ENCODE measurements around the gene PRKAR1B. TPM values are rescaled to one million over a fixed set of nuclear protein-coding genes. Genes with fewer than 3 reads are reported as not detected.

The PRKAR1B gene
- total RNA-seq, 4 donors from 2014 or later = 3.8 to 11.6 (median 6.3) TPM

DNA sequence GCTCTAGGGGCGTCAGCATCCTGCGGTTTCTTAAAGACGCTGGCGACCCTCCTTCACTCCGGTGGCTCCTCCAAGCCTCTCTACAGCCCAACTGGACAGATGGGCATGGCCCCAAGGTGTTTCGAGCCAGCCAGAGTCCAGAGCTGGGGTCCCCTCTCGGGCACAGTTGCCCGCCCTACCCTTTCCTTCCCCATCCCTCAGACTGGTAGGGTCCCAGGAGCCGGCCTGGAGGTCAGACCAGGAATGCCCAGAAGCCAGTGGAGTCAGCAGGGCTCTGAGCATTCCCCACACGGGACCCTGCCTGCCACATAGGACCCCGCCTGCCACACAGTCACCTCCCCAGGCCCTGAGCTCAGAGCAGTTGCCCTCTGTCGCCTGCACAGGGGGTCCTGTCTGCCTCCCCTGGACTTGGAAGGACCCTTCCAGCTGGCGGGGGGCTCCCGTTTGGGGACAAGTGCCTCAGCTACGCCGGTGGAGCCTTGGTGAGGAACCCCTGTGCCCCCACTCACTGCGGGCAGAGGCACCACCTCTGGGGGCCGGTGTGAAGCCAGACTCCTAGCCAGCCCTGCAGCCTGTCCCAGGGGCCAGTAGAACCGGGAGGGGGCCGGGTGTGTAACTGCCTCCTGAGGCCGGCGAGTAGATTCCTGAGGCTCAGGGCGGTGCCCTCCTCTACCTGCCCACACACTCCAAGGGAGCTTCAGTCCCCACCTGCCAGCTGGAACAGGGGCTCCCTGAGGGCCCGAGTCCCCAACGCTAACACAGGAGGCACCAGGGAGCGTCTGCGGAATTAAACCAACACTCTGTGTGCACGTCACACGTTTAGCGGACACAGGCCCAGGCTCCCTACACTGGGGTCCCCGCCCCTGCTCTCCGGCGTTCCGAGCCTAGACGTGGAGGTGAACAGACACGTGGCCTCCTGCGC lies 188.1 kb downstream of the PRKAR1B start:
- TF ChIP-seq, protein P1, sequence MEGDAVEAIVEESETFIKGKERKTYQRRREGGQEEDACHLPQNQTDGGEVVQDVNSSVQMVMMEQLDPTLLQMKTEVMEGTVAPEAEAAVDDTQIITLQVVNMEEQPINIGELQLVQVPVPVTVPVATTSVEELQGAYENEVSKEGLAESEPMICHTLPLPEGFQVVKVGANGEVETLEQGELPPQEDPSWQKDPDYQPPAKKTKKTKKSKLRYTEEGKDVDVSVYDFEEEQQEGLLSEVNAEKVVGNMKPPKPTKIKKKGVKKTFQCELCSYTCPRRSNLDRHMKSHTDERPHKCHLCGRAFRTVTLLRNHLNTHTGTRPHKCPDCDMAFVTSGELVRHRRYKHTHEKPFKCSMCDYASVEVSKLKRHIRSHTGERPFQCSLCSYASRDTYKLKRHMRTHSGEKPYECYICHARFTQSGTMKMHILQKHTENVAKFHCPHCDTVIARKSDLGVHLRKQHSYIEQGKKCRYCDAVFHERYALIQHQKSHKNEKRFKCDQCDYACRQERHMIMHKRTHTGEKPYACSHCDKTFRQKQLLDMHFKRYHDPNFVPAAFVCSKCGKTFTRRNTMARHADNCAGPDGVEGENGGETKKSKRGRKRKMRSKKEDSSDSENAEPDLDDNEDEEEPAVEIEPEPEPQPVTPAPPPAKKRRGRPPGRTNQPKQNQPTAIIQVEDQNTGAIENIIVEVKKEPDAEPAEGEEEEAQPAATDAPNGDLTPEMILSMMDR (IDR thresholded peaks at IDR 0.05; ENCODE audit: low read depth) = no peak

DNA sequence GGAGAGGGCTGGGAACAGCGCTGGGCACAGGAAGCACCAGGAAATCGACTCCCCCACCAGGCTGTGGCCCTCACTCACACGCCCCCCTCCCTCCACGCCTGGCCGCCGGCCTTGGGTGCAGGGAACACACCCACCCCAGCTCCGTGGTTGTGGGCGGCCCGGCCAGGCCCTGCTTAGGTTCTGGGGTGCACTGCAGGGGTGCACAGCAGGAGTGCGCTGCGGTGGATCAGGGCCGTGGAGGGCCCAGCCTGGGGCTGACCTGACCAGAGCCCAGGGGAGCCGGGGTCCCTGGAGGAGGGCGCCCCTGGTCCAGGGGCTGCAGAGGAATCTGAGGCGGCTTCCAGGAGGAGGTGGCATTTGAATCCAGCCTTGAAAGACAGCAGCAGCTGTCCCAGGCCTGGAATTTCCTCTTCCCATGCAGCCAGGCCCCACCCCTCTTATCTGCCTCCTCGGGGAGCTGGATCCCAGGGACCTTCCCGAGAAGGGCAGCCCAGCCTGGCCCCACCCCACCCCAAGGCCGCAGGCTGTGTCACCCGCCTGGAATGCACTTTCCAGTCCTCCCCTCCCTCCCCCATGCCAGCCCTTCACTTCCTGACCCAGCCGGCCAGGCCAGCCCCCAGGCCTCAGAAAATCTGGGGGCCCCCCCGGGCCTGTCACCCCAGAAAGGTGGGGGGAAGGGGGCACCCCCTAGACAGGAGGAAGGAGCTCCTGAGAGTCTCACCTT lies 189.0 kb downstream of the PRKAR1B start:
- TF ChIP-seq, protein P1 (IDR thresholded peaks at IDR 0.05; ENCODE audit: low read depth) = no peak

DNA sequence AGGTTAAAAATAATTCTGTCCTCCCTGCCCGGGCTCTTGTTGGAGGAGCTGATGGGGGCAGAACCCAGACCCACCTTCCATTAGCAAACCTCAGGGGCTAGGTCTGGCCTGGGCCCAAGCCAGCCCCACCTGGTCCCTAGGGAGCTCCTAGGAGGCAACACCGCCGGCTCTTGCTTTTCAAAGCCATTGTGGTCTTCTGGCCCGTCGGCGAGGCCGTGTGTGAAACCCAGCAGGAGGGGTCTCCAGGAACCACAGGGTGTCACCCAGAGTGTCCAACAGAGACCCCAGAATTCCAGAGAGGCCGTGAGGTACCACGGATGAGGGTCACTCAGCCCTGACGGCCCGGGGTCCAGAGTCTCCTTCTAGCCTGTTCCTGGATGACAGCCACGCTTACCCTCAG lies 190.8 kb downstream of the PRKAR1B start:
- TF ChIP-seq, protein P1 (IDR thresholded peaks at IDR 0.05; ENCODE audit: low read depth) = no peak

DNA sequence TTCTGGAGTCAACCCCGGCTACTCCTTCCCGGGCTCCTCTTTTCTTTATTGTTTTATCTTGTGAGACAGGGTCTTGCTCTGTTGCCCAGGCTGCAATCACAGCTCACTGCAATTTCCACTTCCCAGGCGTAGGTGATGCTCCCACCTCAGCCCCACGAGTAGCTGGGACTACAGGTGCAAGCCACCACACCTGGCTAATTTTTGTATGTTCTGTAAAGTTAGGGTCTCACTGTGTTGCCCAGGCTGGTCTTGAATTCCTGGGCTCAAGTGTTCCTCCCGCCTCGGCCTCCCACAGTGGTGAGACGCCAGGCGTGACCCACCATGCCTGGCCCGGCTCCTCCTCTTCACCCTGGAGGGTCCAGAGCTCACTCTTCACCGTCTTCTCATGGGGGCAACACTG lies 192.1 kb downstream of the PRKAR1B start:
- TF ChIP-seq, protein P1 (IDR thresholded peaks at IDR 0.05; ENCODE audit: low read depth) = no peak

DNA sequence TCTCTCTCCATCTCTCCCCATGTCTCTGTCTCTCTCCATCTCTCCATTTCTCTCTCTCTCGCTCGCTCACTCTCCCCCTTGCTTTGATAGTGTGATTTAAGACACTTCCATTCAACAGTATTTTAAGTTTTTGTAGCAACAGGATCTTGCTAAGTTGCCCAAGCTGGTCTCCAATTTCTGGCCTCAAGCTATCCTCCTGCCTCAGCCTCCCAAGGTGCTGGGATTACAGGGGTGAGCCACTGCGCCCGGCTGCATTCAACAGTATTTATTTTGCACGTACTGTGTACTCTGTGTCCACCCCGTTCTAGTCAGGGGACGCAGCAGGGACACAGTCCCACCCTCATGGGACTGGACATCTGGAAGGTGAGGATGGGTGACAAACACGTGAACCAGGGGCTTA lies 193.0 kb downstream of the PRKAR1B start:
- TF ChIP-seq, protein P1 (IDR thresholded peaks at IDR 0.05; ENCODE audit: low read depth) = no peak

DNA sequence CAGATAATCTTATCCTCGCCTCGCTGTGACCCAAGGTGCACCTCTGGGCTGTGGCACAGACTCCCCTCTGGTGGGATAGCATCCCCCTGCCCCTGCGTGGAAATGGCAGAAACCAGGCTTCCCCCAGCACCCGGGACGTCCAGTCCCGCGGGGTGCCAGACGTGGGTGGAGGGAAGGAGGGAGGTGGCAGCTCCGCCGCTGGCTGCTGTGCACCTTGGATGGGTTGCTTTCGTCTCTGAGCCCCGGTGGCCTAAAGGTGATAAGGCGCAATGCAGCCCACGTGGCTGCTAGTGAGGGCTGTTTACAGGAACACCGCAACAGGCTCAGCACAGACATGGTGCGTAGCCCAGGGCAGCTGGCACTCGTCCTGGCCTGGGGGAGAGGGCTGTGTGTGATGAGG lies 193.8 kb downstream of the PRKAR1B start:
- TF ChIP-seq, protein P1 (IDR thresholded peaks at IDR 0.05; ENCODE audit: low read depth) = no peak

Data from subcutaneous adipose tissue (tissue), 4 donors.